Measurements from ENCODE around the gene EMX2.
A peak's percentile ranks its signal among the peaks of the same experiment; 100 is the strongest.
"Not testable (repeated sequence)": the region's sequence is repeated elsewhere in the genome, so short reads cannot be mapped to it uniquely, and the experiment has no call there.

The EMX2 gene

DNA sequence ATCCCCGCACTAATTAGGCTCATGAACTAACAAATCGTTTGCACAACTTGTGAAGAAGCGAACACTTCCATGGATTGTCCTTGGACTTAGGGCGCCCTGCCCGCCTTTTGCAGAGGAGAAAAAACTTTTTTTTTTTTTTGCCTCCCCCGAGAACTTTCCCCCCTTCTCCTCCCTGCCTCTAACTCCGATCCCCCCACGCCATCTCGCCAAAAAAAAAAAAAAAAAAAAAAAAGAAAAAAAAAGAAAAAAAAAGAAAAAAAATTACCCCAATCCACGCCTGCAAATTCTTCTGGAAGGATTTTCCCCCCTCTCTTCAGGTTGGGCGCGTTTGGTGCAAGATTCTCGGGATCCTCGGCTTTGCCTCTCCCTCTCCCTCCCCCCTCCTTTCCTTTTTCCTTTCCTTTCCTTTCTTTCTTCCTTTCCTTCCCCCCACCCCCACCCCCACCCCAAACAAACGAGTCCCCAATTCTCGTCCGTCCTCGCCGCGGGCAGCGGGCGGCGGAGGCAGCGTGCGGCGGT lies at the start of gene EMX2:
Gene EMX2, plus strand, starts transcription at position 41 of the 519 bp plus-strand sequence. CDS start 522 bp downstream, outside the sequence.
- no peak for DNase-seq

DNA sequence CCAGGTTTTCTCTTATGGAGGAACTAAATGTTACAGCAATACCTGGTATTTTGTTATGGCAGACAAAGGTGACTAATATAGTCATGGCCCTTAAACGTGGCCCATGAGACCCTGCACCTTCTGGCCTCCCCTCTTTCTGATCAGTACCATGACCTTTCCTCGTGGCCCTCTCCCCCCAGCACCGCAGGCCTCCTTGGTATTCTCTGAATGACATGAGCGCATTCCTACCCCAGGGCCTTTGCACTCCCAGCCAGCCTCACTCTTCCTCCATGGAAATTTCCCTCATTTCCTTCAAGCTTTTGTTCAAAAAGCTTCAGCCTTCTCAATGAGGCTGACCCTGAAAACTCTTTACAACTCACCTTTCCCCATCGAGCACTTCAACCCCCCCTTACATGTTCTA lies 46.5 kb upstream of the EMX2 start:
- DNase-seq = no peak

DNA sequence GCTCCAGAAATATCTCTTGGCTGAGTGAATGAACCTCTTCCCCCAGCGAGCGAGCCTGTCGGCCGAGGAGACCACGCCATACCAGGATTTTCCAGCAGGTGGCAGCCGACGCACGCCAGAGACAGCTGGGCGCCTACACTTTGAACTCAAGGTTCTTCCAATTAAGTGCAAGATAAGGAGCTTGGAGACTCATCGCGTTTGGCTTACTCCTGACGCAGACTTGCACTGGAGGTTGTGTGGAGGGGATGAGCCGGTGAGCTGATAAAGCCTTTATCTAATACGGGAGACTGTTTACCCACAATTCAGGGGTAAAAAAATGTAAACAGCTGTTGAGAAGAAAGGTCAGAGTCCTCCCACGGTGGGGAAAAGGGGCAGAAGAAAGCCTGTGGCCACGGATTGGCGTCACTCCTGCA lies 45.9 kb upstream of the EMX2 start:
- DNase-seq = peak; percentile 75

DNA sequence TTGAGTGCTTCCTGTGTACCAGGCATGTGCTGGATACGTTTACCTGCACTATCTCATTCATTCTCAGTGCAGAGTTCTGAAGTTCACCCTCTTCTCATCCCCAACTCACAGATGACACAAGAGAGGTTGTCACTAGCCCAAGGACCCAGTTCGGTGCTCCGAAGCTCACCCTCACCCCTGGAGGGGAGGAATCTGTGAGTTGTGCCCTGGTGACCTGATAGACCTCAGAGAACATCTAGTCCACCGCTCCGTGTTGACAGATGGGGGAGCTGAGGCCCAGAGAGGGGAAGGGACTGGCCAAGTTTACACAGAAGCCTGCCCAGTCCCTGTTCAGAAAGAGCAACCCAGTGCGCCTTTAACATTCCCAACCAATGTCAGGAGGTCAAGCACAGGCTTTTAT lies 44.8 kb upstream of the EMX2 start:
- no peak for DNase-seq

DNA sequence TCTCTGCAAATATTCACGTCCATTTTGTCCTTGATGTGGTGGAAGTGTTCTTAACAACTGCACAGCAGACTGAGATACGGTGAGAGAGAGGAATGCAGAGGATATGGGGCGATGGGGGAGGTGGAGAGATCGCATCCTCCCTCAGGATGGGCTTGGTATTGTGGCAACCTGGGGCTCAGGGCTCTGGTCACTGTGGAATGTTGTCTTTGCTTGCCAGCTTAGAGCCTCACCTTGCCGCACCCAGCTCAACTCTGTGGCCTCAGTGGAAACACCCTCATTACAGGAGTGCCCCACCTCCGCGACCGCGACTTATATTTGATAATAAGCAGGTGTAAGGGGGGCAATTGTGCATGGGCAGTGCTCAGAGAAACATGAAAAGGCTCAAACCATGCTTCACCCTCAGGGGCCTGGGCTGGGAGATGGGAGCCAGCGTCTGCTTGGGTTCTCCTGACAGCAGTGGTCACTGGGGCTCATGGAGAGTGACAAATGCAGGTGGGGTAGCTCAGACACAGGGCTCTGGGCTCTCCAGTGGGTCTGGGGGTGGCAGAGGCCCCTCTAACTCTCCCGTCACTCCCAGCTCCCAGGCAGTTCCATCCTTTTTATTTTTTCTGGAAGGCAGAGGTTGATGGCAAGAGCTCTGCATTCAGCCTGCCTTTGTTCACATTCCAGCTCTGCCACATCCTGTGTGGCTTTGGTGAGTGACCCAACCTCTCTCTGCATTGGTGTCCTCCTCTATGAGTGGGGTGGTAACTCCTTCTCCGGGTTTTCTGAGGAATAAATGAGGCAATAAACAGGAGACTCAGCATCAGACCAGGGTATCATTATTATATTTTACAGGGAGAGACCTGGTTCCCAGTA lies 43.1 kb upstream of the EMX2 start:
- no peak for DNase-seq

DNA sequence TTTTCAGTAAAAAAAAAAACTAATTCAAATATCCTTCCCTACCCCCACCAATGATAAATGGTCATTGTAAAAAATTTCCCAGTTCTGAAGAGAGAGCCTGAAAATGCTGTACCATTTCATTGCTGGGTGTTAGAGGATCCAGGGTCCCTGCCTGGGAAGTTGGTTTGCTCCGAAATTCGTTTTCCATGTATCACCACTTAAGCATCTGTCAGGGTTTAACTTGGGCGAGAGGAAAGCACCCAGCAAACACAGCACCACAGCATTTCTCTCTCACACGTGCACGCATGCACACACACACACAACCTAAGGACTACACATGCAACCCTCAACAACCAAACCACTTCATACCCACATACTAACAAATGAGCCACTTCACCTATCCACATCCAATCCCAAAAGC lies 42.1 kb upstream of the EMX2 start:
- DNase-seq = no peak

DNA sequence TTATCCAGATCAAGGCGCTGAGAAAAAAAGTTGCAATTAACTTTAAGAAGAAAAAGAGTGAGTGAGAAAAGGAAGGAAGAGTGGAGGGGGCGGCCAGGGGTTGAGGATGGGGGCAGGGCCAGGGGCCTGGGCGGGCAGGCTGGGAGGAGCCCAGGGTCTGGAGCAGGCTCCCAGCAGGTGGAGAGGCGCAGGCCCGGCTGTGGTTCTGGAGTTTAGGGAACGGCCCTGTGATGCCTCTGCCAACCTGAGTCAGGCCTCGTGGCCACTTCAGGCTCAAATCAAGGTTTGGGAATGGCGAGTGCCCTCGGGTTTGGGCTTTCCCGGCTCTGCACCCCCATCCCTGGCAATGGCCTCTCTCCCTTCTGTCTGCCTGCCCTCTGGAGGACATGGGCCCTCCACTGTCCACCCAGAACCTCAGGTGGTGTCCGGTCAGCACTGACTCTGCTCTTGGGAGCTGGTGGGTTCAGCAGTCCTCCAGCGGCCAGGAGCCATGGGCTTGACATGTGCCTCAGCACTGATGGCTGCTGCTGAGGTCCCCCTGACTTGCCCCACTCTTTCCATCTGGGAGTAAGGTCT lies 41.0 kb upstream of the EMX2 start:
- DNase-seq = no peak

DNA sequence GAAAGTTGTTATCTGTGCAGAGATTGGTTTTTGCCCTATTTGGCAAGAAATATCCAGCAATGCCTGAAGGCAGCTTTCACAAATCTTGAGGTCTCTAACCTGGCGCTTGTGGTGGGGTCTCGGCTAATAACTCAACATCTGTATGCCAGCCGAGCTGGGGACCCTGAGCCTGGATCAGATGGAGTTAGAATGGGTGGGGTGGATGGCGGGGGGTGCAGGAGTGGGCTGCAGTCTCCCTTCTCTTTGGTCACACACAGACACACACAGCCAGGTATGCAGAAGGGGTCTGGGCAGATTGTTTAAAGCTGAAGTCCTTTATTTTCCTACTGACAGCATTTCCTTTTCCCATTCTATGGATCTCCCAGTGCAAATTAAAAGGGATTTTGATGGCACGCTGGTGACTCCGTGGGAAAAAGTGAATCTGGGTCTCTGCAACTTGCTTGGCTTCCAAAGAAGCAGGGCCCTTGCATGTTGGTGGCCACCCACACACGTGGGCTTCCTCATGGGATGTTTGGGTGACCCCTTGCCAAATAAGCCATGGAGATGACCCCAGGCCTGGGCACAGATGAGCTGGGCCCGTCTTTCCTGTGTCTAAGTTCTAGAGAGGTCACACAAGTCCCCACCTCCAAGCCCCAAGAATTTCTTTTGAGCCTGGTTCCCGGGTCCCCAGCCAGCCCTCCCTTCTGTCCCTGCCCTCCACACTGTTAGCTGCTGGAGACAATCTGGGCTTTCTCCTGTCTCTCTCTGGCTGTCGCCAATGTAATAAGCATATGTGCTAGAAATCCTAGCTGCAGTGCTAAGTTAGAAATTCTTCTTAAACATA lies 39.9 kb upstream of the EMX2 start:
- DNase-seq = no peak

DNA sequence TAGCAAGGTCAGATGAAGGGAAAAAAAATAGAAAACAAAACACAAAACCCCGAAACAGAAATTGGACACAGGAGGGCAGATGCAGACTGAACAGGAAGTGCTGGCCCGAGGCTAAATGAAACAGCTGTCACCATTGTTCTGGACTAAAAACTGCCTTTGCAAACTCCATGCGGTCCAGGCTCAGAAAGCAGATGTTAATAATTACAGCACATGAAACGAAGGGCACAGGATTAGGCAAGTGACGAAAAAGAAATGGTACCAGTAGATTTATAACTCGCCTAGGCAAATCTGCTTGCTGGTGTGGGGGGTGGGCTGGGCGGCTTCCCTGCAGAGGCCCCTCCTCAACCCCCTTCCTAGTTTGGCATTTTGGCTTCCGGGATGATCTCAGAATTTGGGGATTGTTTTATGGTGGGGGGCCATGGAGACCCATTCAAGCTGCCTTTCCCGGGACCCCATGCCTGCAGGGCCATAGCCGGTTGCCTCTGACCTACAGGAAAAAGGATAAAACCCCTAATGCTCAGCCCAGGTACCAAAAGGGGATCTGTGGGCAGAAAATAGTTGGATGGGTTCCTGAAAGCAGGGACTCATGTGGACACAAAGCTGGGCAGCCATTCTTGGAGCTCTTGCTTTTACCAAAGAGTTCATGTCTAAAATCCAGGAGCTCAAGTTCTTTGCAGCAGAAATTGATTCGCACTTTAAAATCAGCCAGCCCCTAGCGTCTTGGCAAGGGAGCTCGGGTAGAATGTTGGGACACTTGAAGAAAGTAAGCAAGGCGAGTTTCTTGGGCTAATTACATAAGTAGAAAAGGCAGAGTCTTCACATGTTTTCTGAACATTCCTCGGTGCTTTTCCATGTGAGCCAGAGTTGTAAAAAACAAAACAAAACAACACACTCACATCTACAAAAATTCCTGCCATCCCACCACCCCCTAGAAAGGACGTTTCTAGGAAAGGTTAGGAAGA lies 39.0 kb upstream of the EMX2 start:
- DNase-seq = no peak

DNA sequence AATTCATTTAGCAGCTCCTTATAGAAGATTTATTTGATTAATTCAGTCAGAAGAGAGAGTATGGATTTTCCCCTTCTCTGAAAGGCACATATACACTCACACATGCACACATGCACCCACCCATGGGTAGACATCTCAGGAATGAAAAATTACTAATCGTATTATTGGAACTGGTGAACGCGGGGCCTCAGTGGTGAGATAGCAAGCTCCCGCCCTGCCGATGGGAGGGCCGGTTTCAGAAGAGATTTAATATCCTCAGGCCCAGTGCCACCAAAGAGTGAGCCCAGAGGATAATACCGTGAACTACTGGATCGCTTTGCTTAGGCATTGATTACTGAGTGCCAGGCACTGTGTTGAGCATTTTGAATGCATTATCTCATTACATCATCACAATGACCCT lies 38.0 kb upstream of the EMX2 start:
- no peak for DNase-seq

DNA sequence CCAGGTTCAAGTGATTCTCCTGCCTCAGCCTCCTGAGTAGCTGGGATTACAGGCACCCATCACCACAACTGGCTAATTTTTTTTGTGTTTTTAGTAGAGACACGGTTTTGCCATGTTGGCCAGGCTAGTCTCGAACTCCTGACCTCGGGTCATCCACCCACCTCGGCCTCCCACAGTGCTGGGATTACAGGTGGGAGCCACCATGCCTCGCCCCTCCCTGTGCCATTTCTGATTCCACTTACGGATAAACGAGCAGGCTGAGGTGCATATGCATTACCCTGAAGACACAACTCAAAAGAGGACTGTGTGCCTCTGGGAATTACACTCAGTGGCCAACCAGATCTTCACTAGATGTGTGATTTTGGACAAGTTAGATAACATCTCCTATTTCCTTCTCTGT lies 35.5 kb upstream of the EMX2 start:
- not testable (repeated sequence) for DNase-seq

DNA sequence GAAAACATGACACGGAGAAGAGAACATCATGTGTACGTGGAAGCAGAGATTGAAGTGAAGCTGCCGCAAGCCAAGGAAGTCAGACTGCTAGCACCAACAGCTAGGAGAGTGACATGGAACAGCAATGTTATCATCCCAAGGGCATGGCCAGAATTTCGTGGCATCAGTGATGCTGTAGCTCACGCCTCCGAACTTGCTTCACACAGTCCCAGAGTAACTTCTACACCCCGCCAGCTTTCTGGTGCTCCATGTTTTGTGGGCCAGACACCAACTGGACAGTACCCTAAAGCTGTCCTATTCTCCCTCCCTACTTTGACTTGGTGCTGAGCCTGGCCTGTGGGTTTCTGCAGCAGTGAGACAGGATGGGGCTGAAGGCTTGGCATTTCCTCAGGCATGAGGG lies 33.0 kb upstream of the EMX2 start:
- no peak for DNase-seq

DNA sequence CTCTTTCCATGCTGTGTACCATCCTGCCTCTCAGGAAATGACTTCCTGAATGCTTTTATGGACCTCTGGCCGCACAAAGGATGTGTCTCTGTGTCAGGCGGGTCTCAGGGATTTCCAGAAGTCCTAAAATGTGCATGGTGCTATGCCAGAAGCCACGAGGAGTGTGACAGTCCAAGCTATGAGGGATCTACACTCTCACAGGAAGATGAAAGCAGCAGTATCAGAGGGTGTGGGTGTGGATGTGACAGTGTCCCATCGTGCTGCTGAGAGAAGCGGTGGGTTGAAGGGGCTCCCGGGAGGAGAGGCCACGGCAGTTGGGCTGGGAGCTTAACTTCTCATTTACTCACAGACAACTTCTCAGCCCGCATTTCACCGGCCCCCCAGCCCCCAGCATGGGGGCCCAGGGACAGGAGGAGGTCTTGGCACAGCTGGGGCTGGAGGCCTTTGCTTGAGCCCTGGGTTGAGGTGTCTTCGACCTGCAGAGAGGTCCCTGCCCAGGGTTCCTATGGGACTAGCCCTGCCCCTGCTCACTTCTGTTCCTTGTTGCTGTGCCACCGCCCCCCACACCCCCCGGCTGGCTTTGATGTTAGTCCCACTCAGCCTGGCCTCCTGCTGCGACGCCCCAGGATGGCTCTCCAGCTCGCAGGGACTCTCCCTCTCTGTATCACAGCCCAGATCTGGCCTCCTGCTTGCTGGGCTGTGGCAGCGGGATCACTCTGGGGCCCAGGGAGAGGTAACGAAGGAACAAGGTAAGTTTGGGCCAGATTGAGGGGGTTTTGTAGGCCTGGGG lies 30.8 kb upstream of the EMX2 start:
- no peak for DNase-seq

DNA sequence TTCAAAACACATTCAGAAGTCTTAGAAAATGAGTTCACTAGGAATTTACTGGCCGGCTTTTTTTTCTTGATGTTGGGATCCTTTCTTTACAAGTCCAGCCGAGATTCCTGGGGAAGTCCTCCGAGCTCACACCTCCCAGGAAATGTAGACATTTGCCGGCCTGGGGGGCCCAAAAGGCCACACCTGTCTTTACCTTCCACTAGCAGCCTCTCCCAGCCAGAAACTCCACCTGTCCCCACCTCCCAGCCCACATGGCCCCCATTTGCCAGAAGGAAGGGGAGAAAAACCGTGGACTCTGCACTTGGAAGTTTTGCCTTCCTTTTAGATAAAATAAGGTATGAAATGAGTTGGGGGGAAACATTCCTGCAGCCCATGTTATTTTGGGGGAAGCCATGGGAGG lies 27.6 kb upstream of the EMX2 start:
- DNase-seq = no peak

DNA sequence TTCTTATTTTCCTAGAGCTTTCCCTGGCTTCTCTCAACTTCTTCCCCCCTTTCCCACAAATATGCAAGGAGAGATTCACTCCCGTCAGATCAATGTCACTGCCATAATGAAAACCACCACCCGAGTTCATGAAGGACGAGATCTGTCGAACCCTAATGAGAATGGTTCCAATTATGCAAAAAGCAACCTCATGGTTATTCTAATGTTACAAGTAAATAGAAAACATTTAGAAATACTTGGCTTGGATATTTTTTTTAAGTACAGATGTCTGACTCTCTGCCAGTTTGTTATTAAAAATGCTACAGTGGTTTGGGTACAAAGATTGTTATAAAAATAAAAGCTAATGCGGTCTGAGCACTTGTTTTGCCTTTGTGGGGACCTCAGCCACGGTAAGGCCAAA lies 25.9 kb upstream of the EMX2 start:
- no peak for DNase-seq

DNA sequence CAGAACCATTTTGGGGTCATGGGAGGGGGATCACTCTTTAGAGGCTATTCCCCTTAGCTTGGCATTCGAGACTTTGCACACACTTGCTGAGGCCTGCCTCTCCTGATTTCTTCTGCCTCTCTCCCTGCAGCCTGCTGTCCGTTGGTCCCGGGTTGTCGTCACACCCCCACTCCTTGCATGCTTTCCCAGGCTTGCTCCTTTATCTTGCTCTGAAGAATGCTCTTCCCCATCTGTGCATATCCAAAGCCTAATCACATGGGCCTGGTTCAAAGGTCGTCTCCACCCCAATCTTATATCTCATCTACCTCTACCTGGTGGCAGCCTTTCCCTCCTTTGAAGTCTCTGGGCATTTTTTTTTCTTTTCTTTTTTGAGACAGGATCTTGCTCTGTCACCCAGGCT lies 24.3 kb upstream of the EMX2 start:
- no peak for DNase-seq

DNA sequence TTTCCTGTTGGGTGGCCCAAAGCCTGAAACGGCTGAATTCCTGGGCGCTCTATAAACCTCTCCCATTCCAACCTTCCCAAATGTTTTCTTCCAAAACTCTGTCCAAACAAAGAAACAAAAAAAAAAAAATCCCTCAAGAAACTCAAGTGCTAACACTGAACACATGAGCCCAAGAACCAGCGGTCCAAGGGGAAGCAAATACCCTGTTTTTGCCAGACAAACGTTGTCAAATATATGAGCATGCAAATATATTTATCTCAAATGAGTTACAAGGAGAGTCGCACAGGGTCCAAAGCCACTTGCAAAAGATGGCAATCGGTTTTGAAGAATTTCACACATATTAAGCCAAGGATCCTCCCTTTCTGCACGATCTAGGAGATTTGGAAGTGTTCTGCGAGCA lies 23.3 kb upstream of the EMX2 start:
- DNase-seq = no peak

DNA sequence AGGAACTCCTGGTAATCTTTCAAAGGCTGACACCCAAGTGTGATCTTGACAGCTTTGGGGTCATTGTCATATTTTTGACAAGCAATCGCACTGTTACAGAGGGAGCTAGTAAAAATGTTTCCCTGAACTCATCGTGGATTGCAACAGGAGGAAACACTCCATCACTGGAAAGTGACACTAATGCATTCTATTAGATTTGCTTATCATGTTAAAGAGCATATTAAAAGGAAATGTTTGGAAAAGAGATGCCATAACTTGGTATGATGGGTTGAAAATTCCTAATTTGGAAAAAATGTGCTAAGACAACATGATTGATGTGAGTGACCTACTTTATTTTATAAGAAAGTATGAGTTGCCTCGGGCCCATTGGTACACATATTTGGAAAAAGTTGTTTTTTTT lies 22.7 kb upstream of the EMX2 start:
- no peak for DNase-seq

DNA sequence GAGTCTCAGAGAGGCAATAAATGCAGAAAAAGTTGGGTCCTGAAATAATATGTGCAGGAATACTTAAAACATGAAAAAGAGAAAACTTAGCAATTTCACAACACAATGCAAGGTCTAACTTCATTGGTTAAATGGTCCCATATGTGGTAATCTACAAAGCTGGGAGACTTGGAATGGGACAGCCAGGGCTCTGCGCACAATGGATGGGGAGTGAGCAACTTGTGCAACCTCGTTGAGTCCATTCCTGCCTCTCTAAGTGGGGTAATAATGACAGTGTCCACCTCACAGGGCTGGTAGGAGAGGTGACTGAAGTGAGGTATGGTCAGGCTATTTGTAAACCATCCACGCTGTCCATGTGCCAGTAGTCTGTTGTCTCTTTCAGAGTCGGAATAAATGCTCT lies 11.8 kb upstream of the EMX2 start:
- DNase-seq = no peak

DNA sequence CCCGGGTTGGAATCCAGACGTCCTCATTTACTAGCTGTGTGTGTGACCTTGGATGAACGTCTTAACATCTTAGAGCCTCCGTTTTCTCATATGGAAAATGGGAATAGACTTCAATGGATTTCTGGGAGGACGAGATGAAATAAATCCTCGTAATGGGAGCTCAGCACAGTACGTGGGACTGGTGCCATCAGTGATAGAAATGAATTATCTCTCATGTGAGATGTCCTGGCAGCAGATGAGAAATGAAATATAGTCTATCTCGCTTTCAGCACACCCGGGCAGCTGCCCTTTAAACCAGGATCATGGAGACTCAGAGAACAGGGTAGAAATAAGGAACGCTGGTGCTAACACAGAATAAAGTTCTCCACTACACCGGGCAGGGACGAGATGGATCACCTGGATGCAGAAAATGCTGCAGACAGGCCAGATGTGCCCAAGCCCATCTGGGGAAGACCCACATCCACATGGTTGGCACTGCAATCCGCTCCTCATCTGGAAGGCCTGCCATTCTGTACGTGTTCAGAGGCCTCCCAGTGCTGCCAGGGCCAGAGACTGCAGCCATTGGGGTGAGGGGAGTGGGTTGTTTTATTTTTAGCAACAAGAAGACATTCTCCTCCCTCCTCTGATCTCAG lies 11.1 kb upstream of the EMX2 start:
- DNase-seq = no peak

DNA sequence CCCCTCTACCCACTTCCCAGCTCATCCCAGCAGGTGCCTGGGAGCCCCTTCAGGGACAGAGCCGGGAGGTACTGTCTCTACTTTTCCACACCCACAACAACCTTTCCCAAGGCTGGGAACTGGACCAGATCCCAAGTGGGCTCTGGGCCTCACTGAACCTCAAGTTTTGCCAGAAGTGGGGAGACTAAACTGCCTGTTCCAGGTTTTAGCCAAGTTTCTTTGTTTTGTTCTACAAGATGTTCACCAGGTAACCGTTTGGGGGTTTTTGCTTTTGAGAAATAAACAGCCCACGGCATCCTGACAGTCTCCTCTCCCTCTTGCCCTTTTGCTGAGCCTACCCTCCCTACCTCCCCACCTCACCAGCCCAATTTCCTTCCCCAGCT lies 10.6 kb upstream of the EMX2 start:
- DNase-seq = no peak

Data from CD4-positive, alpha-beta T cell treated with Interleukin-17A for 4 hours (primary cell).